GM19035 (cell line): ENCODE data around the gene HABP4.

Source experiments
- ATAC-seq: cut with Tn5 transposase; IDR thresholded peaks from one replicate; pipeline ENCODE4 v1.9.1; 2021; ENCODE audit not compliant: unreplicated experiment

HABP4 gene

GRCh38 chr9:96515621-96516470 lies 65.9 kb downstream of the HABP4 start:
- no peak for ATAC-seq

- ATAC-seq: no peak
Observed at GRCh38 chr9:96519095-96519494, 69.1 kb downstream of the HABP4 start.

- ATAC-seq: no peak
Observed at GRCh38 chr9:96519787-96520186, 69.8 kb downstream of the HABP4 start.

- ATAC-seq: no peak
Observed at GRCh38 chr9:96522366-96522765, 72.4 kb downstream of the HABP4 start.

GRCh38 chr9:96523374-96523773 lies 73.4 kb downstream of the HABP4 start:
- ATAC-seq: no peak

GRCh38 chr9:96524045-96524444 lies 74.1 kb downstream of the HABP4 start:
- no peak for ATAC-seq

GRCh38 chr9:96524764-96525163 lies 74.8 kb downstream of the HABP4 start:
- no peak for ATAC-seq

- no peak for ATAC-seq
Observed at GRCh38 chr9:96532173-96532572, 82.2 kb downstream of the HABP4 start.

GRCh38 chr9:96540106-96540505 lies 90.1 kb downstream of the HABP4 start:
- ATAC-seq: no peak
